ENCODE measurements around the gene ACBD4. TPM values are rescaled to one million over a fixed set of nuclear protein-coding genes. Genes with fewer than 3 reads are reported as not detected.

The ACBD4 gene
- total RNA-seq, 1 donor from 2014 or later: 4.1 TPM

- no peak for DNase-seq (ENCODE audit: low read depth in 2 of 2)
These were observed 31.5 kb upstream of the ACBD4 start for GRCh38 chr17:45104029-45104428.

- DNase-seq (ENCODE audit: low read depth in 2 of 2): no peak
These were observed 31.0 kb upstream of the ACBD4 start for GRCh38 chr17:45104497-45104896.

- no peak for DNase-seq (ENCODE audit: low read depth in 2 of 2)
These were observed 30.4 kb upstream of the ACBD4 start for GRCh38 chr17:45104907-45105624.

- no peak for DNase-seq (ENCODE audit: low read depth in 2 of 2)
These were observed 29.4 kb upstream of the ACBD4 start for GRCh38 chr17:45106096-45106495.

- no peak for DNase-seq (ENCODE audit: low read depth in 2 of 2)
These were observed 28.9 kb upstream of the ACBD4 start for GRCh38 chr17:45106582-45106981.

GRCh38 chr17:45107293-45108010 is 28.0 kb upstream of the ACBD4 start:
- DNase-seq (ENCODE audit: low read depth in 2 of 2): no peak

GRCh38 chr17:45108051-45108450 is 27.4 kb upstream of the ACBD4 start:
- DNase-seq (ENCODE audit: low read depth in 2 of 2): no peak

- peak; percentile 30 to 53 for DNase-seq (ENCODE audit: low read depth in 2 of 2)
These were observed 26.6 kb upstream of the ACBD4 start for GRCh38 chr17:45108595-45109521.

- no peak for DNase-seq (ENCODE audit: low read depth in 2 of 2)
These were observed 24.5 kb upstream of the ACBD4 start for GRCh38 chr17:45110676-45111611.

GRCh38 chr17:45111850-45112249 is 23.6 kb upstream of the ACBD4 start:
- DNase-seq (ENCODE audit: low read depth in 2 of 2): no peak

- no peak for DNase-seq (ENCODE audit: low read depth in 2 of 2)
These were observed 22.7 kb upstream of the ACBD4 start for GRCh38 chr17:45112559-45113423.

- DNase-seq (ENCODE audit: low read depth in 2 of 2): no peak
These were observed 22.1 kb upstream of the ACBD4 start for GRCh38 chr17:45113424-45113754.

GRCh38 chr17:45114117-45114932 is 21.2 kb upstream of the ACBD4 start:
- no peak for DNase-seq (ENCODE audit: low read depth in 2 of 2)

- DNase-seq (ENCODE audit: low read depth in 2 of 2): no peak
These were observed 20.4 kb upstream of the ACBD4 start for GRCh38 chr17:45115015-45115625.

- DNase-seq (ENCODE audit: low read depth in 2 of 2): no peak
These were observed 19.6 kb upstream of the ACBD4 start for GRCh38 chr17:45115871-45116270.

GRCh38 chr17:45116434-45117016 is 19.0 kb upstream of the ACBD4 start:
- DNase-seq (ENCODE audit: low read depth in 2 of 2): no peak

GRCh38 chr17:45117334-45117733 is 18.2 kb upstream of the ACBD4 start:
- DNase-seq (ENCODE audit: low read depth in 2 of 2): no peak
